MM.1S (cell line): ENCODE data around the gene LIME1.

ENCODE experiments used
- DNase-seq: peaks from one replicate; pipeline ENCODE4 v3.0.0-alpha.2; 2015
- H2AFZ ChIP-seq: fragments of 300-600 bp; sonication (generic); 2 replicates; pipeline ENCODE4 v1.6.0; 2016; ENCODE audit warnings: antibody characterized with exemption, low read length
- H3F3A ChIP-seq: fragments of 300-600 bp; sonication (generic); 2 replicates; pipeline ENCODE4 v1.6.1; 2016; ENCODE audit warnings: mild to moderate bottlenecking, antibody characterized with exemption, low read length, moderate library complexity, mixed read lengths; ENCODE audit not compliant: insufficient read depth
- H3K27ac ChIP-seq: fragments of 300-600 bp; sonication (generic); 2 replicates; pipeline ENCODE4 v1.5.1; 2016; ENCODE audit warnings: mild to moderate bottlenecking, low read length
- H3K27me3 ChIP-seq: fragments of 300-600 bp; sonication (generic); replicated peaks from 2 replicates; pipeline ENCODE4 v1.6.0; 2016; ENCODE audit warnings: low read length; ENCODE audit not compliant: insufficient read depth
- H3K36me3 ChIP-seq: fragments of 300-600 bp; sonication (generic); replicated peaks from 2 replicates; pipeline ENCODE4 v1.6.1; 2016; ENCODE audit warnings: mild to moderate bottlenecking, low read length, mixed read lengths; ENCODE audit not compliant: insufficient read depth
- H3K4me1 ChIP-seq: fragments of 300-600 bp; sonication (generic); 2 replicates; pipeline ENCODE4 v1.6.1; 2016; ENCODE audit warnings: low read length, mixed read lengths
- H3K4me2 ChIP-seq: fragments of 300-600 bp; sonication (generic); 2 replicates; pipeline ENCODE4 v1.6.0; 2016; ENCODE audit warnings: low read depth, low read length
- H3K4me3 ChIP-seq: fragments of 300-600 bp; sonication (generic); 2 replicates; pipeline ENCODE4 v1.5.1; 2016; ENCODE audit warnings: low read length, mixed read lengths
- H3K79me2 ChIP-seq: fragments of 300-600 bp; sonication (generic); 2 replicates; pipeline ENCODE4 v1.6.1; 2016; ENCODE audit warnings: mixed run types, low read length, mixed read lengths
- H3K9ac ChIP-seq: fragments of 300-600 bp; sonication (generic); 2 replicates; pipeline ENCODE4 v1.6.1; 2016; ENCODE audit warnings: low read length, mixed read lengths
- H3K9me2 ChIP-seq: fragments of 300-600 bp; sonication (generic); replicated peaks from 2 replicates; pipeline ENCODE4 v1.6.1; 2016; ENCODE audit warnings: mild to moderate bottlenecking, low read length, mixed read lengths; ENCODE audit not compliant: insufficient read depth
- H3K9me3 ChIP-seq: fragments of 300-600 bp; sonication (generic); replicated peaks from 2 replicates; pipeline ENCODE4 v1.6.1; 2016; ENCODE audit warnings: mild to moderate bottlenecking, low read length, mixed read lengths; ENCODE audit not compliant: insufficient read depth
- H4K20me1 ChIP-seq: fragments of 300-600 bp; sonication (generic); 2 replicates; pipeline ENCODE4 v1.6.1; 2016; ENCODE audit warnings: mild to moderate bottlenecking, low read length, moderate library complexity, mixed read lengths; ENCODE audit not compliant: insufficient read depth
- CTCF ChIP-seq: fragments of 300-600 bp; sonication (generic); IDR thresholded peaks from 2 replicates; pipeline ENCODE4 v1.5.1; 2016; ENCODE audit warnings: antibody characterized with exemption, low read length, mixed read lengths
- EZH2 ChIP-seq: fragments of 300-600 bp; sonication (generic); optimal IDR thresholded peaks from 2 replicates; pipeline ENCODE3; 2017; ENCODE audit warnings: low read depth, mild to moderate bottlenecking, antibody characterized with exemption, low read length, mixed read lengths
- EZH2phosphoT487 ChIP-seq: fragments of 300-600 bp; sonication (generic); IDR thresholded peaks from 2 replicates; pipeline ENCODE4 v1.6.1; 2018; ENCODE audit warnings: antibody characterized with exemption, low read length

The LIME1 gene

GRCh38 chr20:63740627-63741353 lies 4.3 kb downstream of the LIME1 start:
- Histone ChIP-seq H2AFZ (no peak overlapping the region), H3K27me3 (no peaks in the 10 kb centered on the region), H4K20me1 (no peaks in the 10 kb centered on the region), H3K4me1 (peaks cover 5% of the 10 kb centered on the region), H3K27ac (no peak overlapping the region), H3K9me2 (no peaks in the 10 kb centered on the region), H3K36me3 (no peaks in the 10 kb centered on the region), H3F3A (peaks cover 19% of the 10 kb centered on the region), H3K9me3 (no peaks in the 10 kb centered on the region), H3K4me3 (no peak overlapping the region), H3K79me2 (peaks cover 26% of the 10 kb centered on the region), H3K4me2 (no peak overlapping the region), H3K9ac (no peak overlapping the region)
- TF ChIP-seq EZH2, result no peak
- no peak for TF ChIP-seq CTCF
- no peak for TF ChIP-seq EZH2phosphoT487
- DNase-seq, result no peak

- Histone ChIP-seq H3K27me3 (no peaks in the 10 kb centered on the region), H3K36me3 (no peaks in the 10 kb centered on the region), H3K9ac (no peak overlapping the region), H3K4me2 (no peak overlapping the region), H3K9me2 (no peaks in the 10 kb centered on the region), H3K4me3 (no peak overlapping the region), H3K27ac (no peak overlapping the region), H4K20me1 (no peaks in the 10 kb centered on the region), H2AFZ (no peak overlapping the region), H3K4me1 (peaks cover under 1% of the 10 kb centered on the region; the same call in 1 of the 2 replicates), H3K9me3 (no peaks in the 10 kb centered on the region), H3K79me2 (peaks cover 24% of the 10 kb centered on the region), H3F3A (peaks cover 14% of the 10 kb centered on the region)
- DNase-seq, result no peak
- TF ChIP-seq EZH2 (no peak), CTCF (no peak), EZH2phosphoT487 (no peak)
Measured at GRCh38 chr20:63741354-63741675, 4.9 kb downstream of the LIME1 start.

- Histone ChIP-seq H3K4me3 (no peak overlapping the region), H3K4me2 (no peak overlapping the region), H3F3A (peaks cover 8% of the 10 kb centered on the region), H3K27ac (no peak overlapping the region), H3K79me2 (peaks cover 20% of the 10 kb centered on the region), H3K4me1 (no peaks in the 10 kb centered on the region), H2AFZ (no peak overlapping the region), H3K27me3 (no peaks in the 10 kb centered on the region), H4K20me1 (no peaks in the 10 kb centered on the region), H3K36me3 (no peaks in the 10 kb centered on the region), H3K9me2 (no peaks in the 10 kb centered on the region), H3K9ac (no peak overlapping the region), H3K9me3 (no peaks in the 10 kb centered on the region)
- no peak for DNase-seq
- TF ChIP-seq CTCF (no peak), EZH2phosphoT487 (no peak), EZH2 (no peak)
Measured at GRCh38 chr20:63741676-63742380, 5.4 kb downstream of the LIME1 start.
